ENCODE data around the gene ODF2L.

ODF2L gene

GRCh38 chr1:86395751-86396497 is at the start of gene ODF2L:
Gene ODF2L, minus strand, starts transcription at chr1:86396323. Its CDS starts 9,296 bp downstream, at chr1:86387027.
- peak; percentile 90 for DNase-seq

DNA sequence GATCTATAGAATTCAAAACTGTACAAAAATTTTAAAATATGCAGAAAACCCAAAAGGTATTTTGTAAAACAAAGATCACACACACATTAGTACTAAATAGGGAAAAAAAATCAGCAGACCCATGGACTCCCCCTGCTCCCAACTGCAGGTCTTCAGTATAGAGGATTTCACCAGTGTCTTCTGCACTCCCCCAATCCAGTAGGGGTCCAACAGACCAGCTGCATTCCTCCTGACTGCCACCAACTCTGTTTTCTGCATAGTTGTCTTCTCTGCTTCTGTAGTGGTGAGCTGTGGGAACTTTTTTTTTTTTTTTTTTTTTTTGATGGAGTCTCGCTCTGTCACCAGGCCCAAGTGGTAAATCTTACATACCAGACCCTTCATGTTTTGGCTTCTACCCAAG is 49.8 kb upstream of the ODF2L start:
- no peak for DNase-seq

DNA sequence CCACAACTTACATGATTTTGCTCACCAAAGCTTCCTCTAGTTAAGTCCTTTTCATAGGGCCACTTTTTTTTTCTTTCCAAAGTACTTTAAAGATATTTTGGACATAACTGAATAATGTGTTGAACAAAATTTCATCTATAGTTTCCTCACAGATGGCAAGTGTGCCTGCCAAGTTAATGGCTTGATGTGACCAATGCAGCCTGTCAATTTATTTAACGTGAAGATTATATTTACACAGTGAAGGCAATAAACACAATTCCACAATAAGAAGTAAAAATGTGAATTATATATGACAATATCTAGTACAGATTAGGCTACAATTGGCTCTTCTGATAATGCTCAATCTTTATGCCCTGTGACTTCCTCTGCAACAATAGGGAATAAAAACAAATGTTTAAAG is 45.9 kb upstream of the ODF2L start:
- no peak for DNase-seq

DNA sequence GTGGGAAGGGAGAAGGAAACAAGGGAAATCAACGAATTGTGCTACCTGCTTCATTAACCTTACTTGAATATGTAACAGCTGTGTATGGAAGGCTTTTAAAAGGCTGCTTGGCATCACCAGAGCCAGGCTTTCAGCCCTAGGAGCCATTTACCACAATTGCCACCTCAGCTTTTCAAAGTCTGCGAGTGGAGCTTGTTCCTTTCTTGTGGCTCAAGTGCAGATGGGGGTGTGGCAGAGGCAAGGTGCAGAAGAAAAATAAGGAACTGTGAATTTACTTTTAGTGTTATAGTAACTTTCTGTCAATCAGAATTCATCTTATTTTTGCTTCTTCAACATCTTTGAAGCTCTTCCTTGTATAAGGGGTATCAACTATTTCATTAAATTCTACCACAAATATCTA is 45.5 kb upstream of the ODF2L start:
- no peak for DNase-seq

DNA sequence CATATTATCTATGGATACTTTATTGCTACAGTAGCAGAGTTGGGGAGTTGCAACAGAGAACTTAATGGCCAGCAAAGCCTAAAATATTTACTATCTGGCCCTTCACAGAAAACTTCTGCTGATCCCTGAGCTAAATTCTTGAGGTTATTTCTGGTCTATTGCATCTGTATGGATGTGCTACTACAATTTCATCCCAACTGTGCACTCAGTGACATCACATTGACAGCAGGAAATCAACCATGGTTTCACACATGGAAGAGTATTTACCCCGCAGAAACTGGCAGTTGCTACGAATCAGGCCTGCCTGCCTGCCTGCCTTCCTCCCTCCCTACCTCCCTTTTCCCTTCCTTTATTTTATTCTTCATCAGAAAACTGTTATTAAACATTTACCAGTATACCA is 39.9 kb upstream of the ODF2L start:
- DNase-seq: no peak

DNA sequence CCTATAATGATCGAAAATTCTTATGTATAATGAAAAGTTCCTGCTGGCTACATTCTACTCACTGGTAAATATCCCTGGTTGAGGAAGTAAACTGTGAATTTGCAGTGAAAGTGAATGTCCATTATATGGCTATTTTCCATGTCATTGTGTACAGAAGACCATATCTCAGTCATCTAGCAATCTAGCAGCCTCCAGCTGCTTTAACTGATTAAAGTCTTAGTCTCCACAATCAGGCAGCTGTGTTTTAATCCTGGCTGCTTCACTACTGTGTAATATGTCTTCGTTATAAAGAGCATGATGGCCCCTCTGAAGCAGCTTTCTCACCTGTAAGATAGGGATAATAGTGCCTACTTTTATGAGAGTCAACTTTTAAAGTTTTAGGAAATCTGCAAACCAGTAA is 39.2 kb upstream of the ODF2L start:
- DNase-seq: no peak

GRCh38 chr1:86434059-86434458 is 37.9 kb upstream of the ODF2L start:
- no peak for DNase-seq

GRCh38 chr1:86430376-86430775 is 34.3 kb upstream of the ODF2L start:
- peak; percentile 39 for DNase-seq

DNA sequence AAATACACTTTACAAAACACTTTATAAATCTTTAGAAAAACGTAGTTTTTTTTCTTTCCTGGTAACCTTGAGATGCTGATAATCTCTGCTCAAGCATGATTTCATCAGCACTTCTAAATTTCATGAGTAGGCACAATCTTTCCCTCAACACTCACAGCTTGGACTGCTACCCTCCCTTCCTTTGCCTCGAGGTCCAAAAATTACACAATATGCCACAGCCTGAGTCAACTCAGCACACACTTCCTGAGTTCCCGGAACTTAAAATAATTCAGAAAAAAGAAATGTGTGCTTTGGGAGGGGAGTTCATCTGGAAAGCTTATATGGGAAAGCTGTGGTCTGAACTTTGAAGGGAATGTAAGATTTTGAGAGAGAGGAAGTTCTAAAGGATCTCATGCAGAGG is 33.7 kb upstream of the ODF2L start:
- DNase-seq: peak; percentile 95

DNA sequence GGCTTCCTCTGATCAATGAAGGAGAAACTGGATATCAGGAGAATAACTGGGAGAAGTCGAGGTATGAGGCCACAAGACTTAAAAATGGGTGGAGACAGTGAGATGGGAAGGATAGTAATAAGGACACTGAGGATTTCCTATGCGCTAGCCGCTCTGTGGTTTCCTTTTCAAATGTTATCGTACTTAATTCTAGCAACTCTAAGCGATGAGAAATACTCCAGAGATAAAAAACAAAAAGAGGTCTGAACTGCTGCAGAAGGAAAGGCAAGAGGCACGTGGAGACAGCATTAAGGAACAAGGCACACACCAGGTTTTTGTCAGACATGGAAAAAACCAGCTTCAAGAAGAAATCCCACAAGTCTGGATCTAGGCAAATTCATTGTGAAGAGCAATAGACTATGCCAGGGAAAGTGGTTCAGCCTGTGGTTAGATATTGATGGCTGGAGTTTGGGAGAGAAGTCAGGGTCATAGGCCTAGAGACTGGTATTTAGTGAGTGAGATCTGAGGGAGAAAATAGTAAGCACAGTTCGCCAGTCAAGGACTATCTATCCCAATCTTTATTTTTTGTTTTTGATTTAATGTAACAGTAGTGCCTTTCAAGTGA is 33.1 kb upstream of the ODF2L start:
- DNase-seq: peak; percentile 38

DNA sequence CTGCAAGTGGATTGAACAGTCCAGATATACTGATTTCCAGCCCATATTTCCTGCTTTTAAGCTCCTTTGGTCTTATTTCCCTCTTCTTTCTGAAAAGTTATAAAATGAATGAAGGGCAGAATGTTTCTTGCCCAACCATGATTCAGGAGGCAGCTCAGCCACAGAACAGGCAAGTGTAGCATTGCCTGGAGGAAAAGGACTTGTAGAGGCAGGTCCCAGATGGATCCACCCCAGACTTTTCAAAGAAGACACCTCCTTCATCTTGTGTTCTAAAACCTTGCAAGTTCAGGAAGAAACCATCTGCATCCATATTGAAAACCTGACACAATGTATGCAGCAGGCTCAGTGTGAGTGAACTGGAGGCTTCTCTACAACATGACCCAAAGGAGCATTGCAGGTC is 27.8 kb upstream of the ODF2L start, which contains the start of gene CLCA2:
Gene CLCA2 (plus strand): TSS at position 299 of the 400 bp plus-strand sequence. CDS start 77 bp downstream, at position 376.
- DNase-seq: no peak

GRCh38 chr1:86423473-86423872 is 27.4 kb upstream of the ODF2L start:
- no peak for DNase-seq

DNA sequence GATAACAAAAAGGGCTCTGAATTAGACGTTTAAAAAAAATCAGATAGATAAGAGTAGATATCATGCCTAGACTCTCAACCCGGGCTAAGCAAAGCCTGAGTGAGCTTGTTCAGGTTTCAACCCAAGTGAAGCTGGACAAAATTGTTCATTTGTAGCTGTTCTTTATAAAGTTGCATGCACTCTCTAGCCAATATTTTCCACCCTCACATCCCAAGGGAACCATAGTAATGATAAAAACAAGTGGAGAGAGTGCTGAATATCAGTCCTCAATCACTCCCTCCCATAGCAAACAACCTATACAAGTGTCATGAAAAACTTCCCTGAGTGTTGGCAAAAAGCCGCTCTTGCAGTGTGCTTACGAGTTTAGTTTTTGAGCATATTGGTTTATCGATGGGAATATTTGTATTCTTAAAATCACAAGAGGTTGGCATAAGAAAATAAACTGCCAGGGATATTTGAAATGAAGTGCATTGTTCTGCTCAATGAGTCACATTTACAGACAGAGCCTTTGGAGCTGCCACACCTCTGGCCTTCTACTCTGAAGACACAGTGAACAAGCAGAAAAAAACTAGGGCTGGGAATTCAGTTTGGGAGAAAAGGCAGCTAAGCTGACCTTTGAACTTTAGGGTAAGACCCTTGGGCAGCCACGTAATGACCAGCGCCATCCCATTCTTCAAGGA is 25.6 kb upstream of the ODF2L start:
- DNase-seq: no peak

DNA sequence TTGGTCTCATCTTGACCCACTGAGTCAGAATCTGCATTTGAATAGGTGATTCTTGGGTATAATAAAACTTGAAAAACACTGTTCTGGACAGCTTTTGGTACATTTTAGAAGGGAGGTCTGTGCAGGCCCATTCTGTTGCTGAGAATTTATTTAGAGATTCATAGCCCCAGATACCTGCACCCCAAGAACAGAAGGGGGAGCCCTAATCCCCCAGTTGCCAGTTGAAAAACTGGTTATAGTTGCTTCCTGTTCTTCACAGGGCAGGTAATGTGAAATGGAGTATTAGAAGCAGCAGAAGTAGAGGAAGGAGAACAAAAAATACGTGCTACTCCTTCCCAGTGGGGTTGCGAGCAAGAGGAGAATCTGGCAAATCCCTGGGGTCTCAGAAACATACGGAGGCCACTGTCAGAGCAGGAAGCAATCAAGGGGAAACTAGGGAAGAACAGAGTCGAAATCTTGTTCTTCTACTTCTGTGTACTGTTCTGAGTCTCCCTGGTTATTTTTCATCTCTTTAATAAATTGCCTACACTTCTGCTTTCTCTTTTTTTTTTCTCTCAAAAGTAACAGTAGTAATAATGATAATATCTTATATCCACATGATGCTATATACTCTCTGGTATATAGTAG is 23.3 kb upstream of the ODF2L start:
- peak; percentile 54 for DNase-seq

DNA sequence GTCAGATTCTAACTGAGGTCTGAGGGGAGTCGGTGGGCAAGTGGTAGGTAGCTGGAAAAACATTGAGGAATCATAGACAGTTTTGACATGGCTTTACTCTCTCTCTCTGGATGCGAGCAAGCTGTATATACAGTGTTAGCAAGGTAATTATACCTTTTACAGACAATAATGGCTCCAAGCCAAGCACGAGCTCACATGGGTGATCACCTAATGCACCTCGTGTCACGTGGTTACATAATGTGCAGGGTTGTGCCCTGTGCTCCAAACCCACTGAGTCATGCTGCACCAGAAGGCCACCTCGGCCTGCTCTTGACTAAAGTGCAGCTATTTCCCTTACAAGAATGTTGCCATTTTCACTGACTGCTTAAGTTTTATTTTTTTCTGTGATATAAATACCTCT is 20.2 kb upstream of the ODF2L start:
- DNase-seq: no peak

DNA sequence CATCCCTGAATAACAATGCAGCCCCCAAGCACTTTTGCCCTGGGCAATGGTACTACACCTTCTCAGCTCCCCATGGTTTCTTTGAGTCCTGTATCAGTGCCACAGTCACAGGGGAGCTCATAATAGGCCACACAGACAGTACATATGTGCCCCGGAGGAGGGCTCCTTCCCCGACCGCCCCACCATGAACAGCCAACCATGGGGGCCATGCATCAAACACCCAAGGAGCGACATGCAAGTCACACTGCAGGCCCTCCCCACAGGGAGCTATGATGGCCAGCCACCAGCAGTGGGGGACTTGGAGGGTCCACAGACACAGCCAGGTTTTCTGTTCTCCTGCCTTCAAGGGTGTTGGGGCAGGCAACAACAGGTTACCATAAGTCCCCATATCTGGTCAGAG is 14.8 kb upstream of the ODF2L start:
- DNase-seq: no peak

DNA sequence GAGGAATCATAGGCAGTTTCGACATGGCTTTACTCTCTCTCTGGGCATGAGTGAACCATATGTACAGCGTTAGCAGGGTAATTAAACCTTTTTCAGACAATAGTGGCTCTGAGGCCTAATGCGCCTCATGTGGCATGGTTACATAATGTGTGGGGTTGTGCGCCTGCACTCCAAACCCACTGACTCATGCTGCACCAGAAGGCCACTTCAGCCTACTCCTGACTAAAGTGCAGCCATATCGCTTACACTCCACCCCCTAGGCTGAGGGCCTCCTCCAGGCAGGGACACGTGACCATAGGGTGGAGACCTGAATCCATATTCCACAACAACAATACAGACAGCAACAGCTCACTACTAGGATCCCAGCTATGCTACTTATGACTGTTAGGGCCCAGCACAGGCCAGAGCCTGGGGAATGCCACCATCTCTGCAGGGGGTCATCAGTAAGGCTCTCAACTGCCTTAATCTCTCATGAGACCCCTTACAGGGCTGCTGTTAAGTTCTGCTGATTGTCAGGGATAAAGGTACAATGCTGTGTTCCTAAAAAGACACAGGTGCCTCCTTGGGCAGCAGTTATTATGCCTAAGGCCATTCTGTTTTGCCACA is 13.4 kb upstream of the ODF2L start:
- DNase-seq: no peak

DNA sequence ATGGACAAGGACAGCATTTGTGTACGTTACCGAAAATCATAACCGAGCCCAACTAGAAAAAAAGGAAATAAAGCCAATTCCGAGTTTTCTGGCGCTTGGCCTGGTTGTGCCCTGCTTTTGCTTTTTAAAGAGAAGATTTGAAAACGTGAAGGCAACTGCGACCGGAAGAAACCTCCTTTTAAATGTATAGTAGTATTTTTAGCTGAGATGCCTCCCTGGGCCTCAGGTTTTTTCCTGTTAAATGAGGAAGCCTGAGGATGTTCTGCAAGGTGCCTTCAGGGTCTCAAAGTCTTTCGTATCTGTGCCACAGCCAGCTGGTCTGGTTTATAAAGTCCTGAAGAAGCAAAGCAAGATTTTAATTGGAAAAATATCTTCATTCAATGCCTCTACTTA is 371 bp upstream of the ODF2L start:
- no peak for DNase-seq

- DNase-seq: no peak
Observed at GRCh38 chr1:86394416-86394815, 1.7 kb downstream of the ODF2L start.

DNA sequence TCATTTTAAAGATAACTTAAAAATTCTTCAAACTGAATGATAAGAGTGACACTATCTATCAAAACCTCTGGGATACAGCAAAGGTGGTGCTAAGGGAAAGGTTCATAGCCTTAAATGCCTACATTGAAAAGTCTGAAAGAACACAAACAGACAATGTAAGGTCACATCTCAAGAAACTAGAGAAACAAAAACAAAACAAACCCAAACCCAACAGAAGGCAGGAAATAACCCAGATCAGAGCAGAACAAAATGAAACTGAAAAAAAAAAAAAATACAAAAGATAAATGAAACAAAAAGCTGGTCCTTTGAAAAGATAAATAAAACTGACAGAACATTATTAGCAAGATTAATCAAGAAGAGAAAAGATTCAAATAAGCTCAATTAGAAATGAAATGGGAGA is 6.8 kb downstream of the ODF2L start:
- DNase-seq: peak; percentile 42

DNA sequence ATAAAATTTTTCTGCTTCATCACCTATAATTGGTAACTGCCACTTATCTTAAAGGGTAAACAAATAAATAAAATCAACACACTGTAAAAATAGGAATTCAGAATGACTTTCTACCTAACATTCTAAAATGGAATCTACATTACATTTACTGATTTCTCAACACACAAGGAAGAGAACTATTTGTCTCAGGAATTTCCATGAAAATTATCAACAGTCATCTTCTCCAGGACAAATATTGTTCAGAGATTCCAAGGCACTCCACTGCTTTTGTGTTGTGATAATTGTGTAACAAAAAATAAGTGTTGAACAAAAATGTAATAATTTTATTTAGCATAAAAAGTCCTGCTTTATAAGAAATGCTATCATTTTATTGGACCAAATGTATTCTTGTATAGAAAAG is 7.3 kb downstream of the ODF2L start:
- no peak for DNase-seq

DNA sequence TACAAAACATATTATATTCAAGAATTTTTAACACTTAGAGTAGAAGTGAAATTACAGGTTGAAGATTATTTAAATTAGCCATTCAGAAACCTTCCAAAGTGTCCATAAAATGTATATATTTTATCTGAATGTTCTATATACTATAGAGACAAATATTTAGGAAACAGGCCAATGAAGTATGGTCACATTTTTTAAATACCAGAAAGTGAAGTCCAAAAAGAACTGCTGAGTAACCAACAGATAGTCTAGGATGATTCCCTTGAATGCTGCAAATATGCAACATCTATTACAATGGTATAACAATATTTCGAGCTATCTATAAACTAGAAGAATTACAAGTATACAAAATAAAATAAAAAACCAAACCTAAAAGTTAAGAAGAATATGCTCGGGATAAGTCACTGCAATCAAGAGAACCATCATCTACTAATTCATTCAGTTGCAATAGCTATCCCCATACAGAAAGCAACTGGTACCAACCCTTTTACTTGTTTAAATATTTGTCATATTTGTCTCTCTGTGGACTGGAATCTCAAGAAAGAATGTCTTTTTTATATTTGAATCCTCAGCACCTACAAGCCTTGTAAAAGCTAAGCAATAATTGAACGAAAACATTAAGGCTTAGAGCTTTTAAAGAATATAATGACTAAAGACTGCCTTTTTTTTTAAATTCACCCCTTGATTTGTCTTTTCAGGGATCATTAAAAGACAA is 8.1 kb downstream of the ODF2L start:
- DNase-seq: no peak

- peak; percentile 71 for DNase-seq
Observed at GRCh38 chr1:86382878-86383277, 13.2 kb downstream of the ODF2L start.
